ENCODE measurements around the gene MLEC. TPM values are rescaled to one million over a fixed set of nuclear protein-coding genes. Genes with fewer than 3 reads are reported as not detected.

Gene MLEC
- total RNA-seq, 1 experiment from 2014 or later, result 181 TPM

DNA sequence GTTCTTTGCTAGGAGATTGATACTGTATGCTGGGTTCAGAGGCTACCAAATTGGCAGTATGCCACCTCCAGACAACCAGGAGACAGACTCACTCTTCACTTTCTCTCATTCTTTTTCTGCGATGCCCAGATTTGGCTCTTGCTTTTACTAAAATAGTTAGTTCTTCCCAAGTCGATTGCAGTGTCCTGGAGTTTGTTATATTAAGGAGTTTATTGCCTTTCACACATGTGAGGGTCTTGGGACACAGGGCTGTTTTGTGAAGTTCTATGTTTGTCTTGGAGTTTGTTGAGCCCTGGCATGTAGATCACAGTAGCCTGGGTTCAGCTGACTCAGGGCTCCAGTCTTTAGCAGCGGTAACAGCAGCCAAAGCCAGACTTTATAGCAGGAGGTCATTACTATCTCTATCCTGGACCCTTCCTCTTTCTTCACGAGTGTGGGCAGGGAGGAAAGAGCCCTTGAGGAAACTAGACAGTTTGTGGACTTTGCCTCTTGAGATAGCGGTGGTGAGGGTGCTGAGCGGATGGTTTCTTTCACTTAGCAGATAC is 1.6 kb downstream of the MLEC start:
- Mint-ChIP-seq H3K36me3 (ENCODE audit: insufficient read depth in 1 of 3, low read depth in 3 of 3) (peaks cover 0 to 9% (median 0%) of the 10 kb centered on the region in 3 experiments; a peak in 2 of 7 replicates), H3K27me3 (ENCODE audit: low read depth) (no peaks in the 10 kb centered on the region; the same call in 1 of the 2 replicates), H3K4me3 (peak overlapping the region; percentile 89 to 96), H3K9me3 (no peaks in the 10 kb centered on the region), H3K27ac (peak overlapping the region in 2 of 3 experiments; percentile 65 to 85; a peak in 2 of 7 replicates), H3K4me1 (peaks cover 48 to 53% of the 10 kb centered on the region in 2 experiments)
- H3K27me3 ChIP-seq (ENCODE audit: insufficient read depth, low read length), result no peaks in the 10 kb centered on the region
- peaks cover 34% of the 10 kb centered on the region for H3K79me2 ChIP-seq (ENCODE audit: insufficient read depth, low read length)
- H3K23ac ChIP-seq (ENCODE audit: insufficient read length, low read depth, low read length), result no peak overlapping the region
- no peak overlapping the region for H2AFZ ChIP-seq (ENCODE audit: low read length)
- no peak overlapping the region for H2BK20ac ChIP-seq (ENCODE audit: low read depth, low read length, poor library complexity, severe bottlenecking)
- H3K4me1 ChIP-seq (ENCODE audit: insufficient read depth, low read length), result peaks cover 5% of the 10 kb centered on the region; the same call in 1 of the 2 replicates
- no peak overlapping the region for H4K8ac ChIP-seq (replicated peaks; ENCODE audit: insufficient read length, low read depth, low read length)
- no peak overlapping the region for H2BK12ac ChIP-seq (ENCODE audit: insufficient read length, low read depth, low read length)
- H3K27ac ChIP-seq (ENCODE audit: insufficient read length, low read depth, low read length), result no peak overlapping the region
- no peak overlapping the region for H3K18ac ChIP-seq (ENCODE audit: insufficient read length, low read depth, low read length)
- no peak for DNase-seq
- no peak overlapping the region for H2AK5ac ChIP-seq (ENCODE audit: insufficient read length, low read length)
- no peak overlapping the region for H2BK5ac ChIP-seq (ENCODE audit: insufficient read length, low read length)
- H3K56ac ChIP-seq (ENCODE audit: insufficient read length, low read depth, low read length), result no peak overlapping the region
- H4K20me1 ChIP-seq (ENCODE audit: control insufficient read depth, insufficient read depth, insufficient read length), result no peaks in the 10 kb centered on the region
- no peak overlapping the region for H2BK120ac ChIP-seq (ENCODE audit: low read depth, low read length, poor library complexity, severe bottlenecking)
- no CpG with 5 or more reads among the region's 6 CpGs for WGBS (ENCODE audit: extremely low coverage, insufficient read length, low lambda C conversion rate)
- H2BK15ac ChIP-seq (ENCODE audit: low read depth, low read length), result no peak overlapping the region
- TF ChIP-seq, protein P1, sequence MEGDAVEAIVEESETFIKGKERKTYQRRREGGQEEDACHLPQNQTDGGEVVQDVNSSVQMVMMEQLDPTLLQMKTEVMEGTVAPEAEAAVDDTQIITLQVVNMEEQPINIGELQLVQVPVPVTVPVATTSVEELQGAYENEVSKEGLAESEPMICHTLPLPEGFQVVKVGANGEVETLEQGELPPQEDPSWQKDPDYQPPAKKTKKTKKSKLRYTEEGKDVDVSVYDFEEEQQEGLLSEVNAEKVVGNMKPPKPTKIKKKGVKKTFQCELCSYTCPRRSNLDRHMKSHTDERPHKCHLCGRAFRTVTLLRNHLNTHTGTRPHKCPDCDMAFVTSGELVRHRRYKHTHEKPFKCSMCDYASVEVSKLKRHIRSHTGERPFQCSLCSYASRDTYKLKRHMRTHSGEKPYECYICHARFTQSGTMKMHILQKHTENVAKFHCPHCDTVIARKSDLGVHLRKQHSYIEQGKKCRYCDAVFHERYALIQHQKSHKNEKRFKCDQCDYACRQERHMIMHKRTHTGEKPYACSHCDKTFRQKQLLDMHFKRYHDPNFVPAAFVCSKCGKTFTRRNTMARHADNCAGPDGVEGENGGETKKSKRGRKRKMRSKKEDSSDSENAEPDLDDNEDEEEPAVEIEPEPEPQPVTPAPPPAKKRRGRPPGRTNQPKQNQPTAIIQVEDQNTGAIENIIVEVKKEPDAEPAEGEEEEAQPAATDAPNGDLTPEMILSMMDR (conservative IDR thresholded peaks at IDR 0.05), result no peak
- H3K4ac ChIP-seq (ENCODE audit: low read depth, low read length), result no peak overlapping the region
- no peaks in the 10 kb centered on the region for H3K9me3 ChIP-seq (ENCODE audit: control insufficient read depth, low read depth, low read length)
- peaks cover 14% of the 10 kb centered on the region for H3K23me2 ChIP-seq (ENCODE audit: insufficient read length, low read depth, low read length, poor library complexity, severe bottlenecking)
- peak overlapping the region; percentile 82 for H3K9ac ChIP-seq (ENCODE audit: extremely low read depth, insufficient read length, low read length)
- no peak overlapping the region for H4K91ac ChIP-seq (ENCODE audit: insufficient read length, low read depth, low read length)
- no peak overlapping the region for H4K5ac ChIP-seq (ENCODE audit: insufficient read length, low read depth, low read length)
- H3K79me1 ChIP-seq (ENCODE audit: insufficient read depth, low read depth, low read length, poor library complexity, severe bottlenecking), result no peaks in the 10 kb centered on the region
- no peak overlapping the region for H3K14ac ChIP-seq (ENCODE audit: insufficient read depth, low read length)
- H3K4me2 ChIP-seq (ENCODE audit: insufficient read depth, insufficient read length, low read length), result peak overlapping the region; percentile 97
- H3T11ph ChIP-seq (ENCODE audit: low read length), result no peak overlapping the region
